Osteoblast (primary cell): ENCODE measurements around the gene SERPINF2. TPM values are rescaled to one million over a fixed set of nuclear protein-coding genes. Genes with fewer than 3 reads are reported as not detected.

Experiments used
- DNase-seq: peaks from one replicate; pipeline ENCODE4 v3.0.0; 2011; ENCODE audit warnings: low spot score, mixed read lengths; ENCODE audit not compliant: insufficient read length; ENCODE audit errors: missing footprints
- H2AFZ ChIP-seq: 2 replicates; pipeline ENCODE4 v1.6.0; 2011; ENCODE audit warnings: mild to moderate bottlenecking, low read length
- H3K27ac ChIP-seq: 2 replicates; pipeline ENCODE4 v1.5.1; 2011; ENCODE audit warnings: mild to moderate bottlenecking, low read depth, low read length, moderate library complexity
- H3K27me3 ChIP-seq: 2 replicates; pipeline ENCODE4 v1.6.0; 2012; ENCODE audit warnings: mild to moderate bottlenecking, control low read depth, inconsistent platforms, low read length, moderate library complexity; ENCODE audit not compliant: insufficient read depth
- H3K36me3 ChIP-seq: 2 replicates; pipeline ENCODE4 v1.5.1; 2011; ENCODE audit warnings: mild to moderate bottlenecking, low read length, control low read depth, moderate library complexity; ENCODE audit not compliant: insufficient read depth
- H3K4me1 ChIP-seq: 2 replicates; pipeline ENCODE4 v1.5.1; 2011; ENCODE audit warnings: mild to moderate bottlenecking, low read length, control low read depth, moderate library complexity; ENCODE audit not compliant: insufficient read depth
- H3K4me2 ChIP-seq: 2 replicates; pipeline ENCODE4 v1.6.0; 2011; ENCODE audit warnings: mild to moderate bottlenecking, low read length; ENCODE audit not compliant: insufficient read depth
- H3K4me3 ChIP-seq: fragments of 200-600 bp; sonication (generic); 3 replicates; pipeline ENCODE4 v1.5.1; 2012; ENCODE audit warnings: mild to moderate bottlenecking, low read length, inconsistent platforms; ENCODE audit not compliant: insufficient read depth
- H3K79me2 ChIP-seq: 2 replicates; pipeline ENCODE4 v1.6.0; 2012; ENCODE audit warnings: mild to moderate bottlenecking, low read length, control low read depth, inconsistent platforms; ENCODE audit not compliant: insufficient read depth
- H3K9me3 ChIP-seq: 2 replicates; pipeline ENCODE4 v1.5.1; 2011; ENCODE audit warnings: low read depth, low read length, control low read depth
- H4K20me1 ChIP-seq: 2 replicates; pipeline ENCODE4 v1.6.0; 2012; ENCODE audit warnings: mild to moderate bottlenecking, low read length, control low read depth; ENCODE audit not compliant: insufficient read depth
- total RNA-seq: library from RNA; depleted of rRNA; stranded (reverse); fragments of >200 nt; gene quantifications from 2 replicates; pipeline ENCODE4 v1.2.3, GENCODE V29; 2012
- TF ChIP-seq, protein P1 (sequence below): IDR thresholded peaks from 2 replicates; pipeline ENCODE4 v1.5.1; 2011; ENCODE audit warnings: mild to moderate bottlenecking, low read depth, low read length, moderate library complexity; ENCODE audit errors: extremely low read depth

SERPINF2 gene
- total RNA-seq, 1 donor, result under 0.01 TPM

DNA sequence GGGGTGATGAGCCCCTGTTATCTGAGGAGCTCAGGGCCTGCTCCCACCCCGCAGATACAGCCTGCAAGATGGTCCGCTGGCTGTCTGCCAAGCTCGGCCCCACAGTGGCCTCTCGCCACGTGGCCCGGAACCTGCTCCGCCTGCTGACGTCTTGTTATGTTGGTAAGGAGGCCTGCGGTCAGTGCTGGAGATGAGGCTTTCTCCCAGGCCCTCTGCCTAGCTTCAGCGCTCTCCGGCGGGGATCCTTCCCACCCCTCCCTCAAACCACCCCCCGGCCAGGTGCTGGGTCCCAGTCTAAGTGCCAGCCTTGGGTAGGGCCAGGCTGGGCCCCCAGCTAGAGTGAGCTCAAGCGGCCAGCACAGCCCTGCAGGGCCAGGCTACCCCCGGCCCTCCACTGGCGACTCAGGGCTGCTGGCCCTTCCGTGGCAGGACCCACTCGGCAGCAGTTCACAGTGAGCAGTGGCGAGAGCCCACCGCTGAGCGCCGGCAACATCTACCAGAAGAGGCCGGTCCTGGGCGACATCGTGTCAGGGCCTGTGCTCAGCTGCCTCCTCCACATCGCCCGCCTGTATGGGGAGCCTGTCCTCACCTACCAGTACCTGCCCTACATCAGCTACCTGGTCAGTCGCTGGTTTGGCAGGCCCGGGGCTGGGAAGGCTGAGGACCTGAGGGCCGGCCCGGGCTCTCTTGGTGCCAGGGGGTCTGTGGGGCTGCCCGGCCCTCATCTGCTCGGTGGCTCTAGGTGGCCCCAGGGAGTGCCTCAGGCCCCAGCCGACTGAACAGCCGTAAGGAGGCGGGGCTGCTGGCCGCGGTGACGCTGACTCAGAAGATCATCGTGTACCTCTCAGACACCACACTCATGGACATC lies 12.1 kb upstream of the SERPINF2 start:
- Histone ChIP-seq H2AFZ (no peak overlapping the region), H4K20me1 (peaks cover 3% of the 10 kb centered on the region), H3K27me3 (no peaks in the 10 kb centered on the region), H3K27ac (peak overlapping the region; percentile 48), H3K4me2 (no peak overlapping the region), H3K79me2 (peaks cover 32% of the 10 kb centered on the region), H3K4me1 (no peaks in the 10 kb centered on the region), H3K36me3 (peaks cover 25% of the 10 kb centered on the region), H3K4me3 (no peak overlapping the region), H3K9me3 (no peaks in the 10 kb centered on the region)
- DNase-seq, result peak; percentile 96
- TF ChIP-seq, protein P1, sequence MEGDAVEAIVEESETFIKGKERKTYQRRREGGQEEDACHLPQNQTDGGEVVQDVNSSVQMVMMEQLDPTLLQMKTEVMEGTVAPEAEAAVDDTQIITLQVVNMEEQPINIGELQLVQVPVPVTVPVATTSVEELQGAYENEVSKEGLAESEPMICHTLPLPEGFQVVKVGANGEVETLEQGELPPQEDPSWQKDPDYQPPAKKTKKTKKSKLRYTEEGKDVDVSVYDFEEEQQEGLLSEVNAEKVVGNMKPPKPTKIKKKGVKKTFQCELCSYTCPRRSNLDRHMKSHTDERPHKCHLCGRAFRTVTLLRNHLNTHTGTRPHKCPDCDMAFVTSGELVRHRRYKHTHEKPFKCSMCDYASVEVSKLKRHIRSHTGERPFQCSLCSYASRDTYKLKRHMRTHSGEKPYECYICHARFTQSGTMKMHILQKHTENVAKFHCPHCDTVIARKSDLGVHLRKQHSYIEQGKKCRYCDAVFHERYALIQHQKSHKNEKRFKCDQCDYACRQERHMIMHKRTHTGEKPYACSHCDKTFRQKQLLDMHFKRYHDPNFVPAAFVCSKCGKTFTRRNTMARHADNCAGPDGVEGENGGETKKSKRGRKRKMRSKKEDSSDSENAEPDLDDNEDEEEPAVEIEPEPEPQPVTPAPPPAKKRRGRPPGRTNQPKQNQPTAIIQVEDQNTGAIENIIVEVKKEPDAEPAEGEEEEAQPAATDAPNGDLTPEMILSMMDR, result no peak

DNA sequence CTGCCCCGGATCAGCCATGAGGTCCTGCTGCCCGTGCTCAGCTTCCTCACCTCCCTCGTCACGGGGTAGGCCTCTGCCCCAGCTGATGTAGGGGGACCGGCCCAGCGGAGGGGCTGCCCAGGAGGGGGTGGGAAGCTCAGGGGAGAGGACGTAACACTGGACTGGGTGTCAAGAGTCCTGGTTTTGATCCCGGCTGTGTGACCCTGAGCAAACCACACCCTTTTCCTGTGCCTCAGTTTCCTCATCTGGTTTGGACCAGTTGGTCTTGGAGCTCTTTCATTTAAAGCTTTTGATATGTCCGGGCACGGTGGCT lies 11.5 kb upstream of the SERPINF2 start:
- TF ChIP-seq, protein P1, result no peak
- H3K36me3 ChIP-seq, result peaks cover 24% of the 10 kb centered on the region
- H3K4me2 ChIP-seq, result no peak overlapping the region
- no peaks in the 10 kb centered on the region for H3K4me1 ChIP-seq
- no peak for DNase-seq
- H3K27ac ChIP-seq, result peak overlapping the region; percentile 48
- no peaks in the 10 kb centered on the region for H4K20me1 ChIP-seq
- no peaks in the 10 kb centered on the region for H3K9me3 ChIP-seq
- no peak overlapping the region for H2AFZ ChIP-seq
- H3K79me2 ChIP-seq, result peaks cover 26% of the 10 kb centered on the region
- H3K27me3 ChIP-seq, result no peaks in the 10 kb centered on the region
- H3K4me3 ChIP-seq, result no peak overlapping the region

DNA sequence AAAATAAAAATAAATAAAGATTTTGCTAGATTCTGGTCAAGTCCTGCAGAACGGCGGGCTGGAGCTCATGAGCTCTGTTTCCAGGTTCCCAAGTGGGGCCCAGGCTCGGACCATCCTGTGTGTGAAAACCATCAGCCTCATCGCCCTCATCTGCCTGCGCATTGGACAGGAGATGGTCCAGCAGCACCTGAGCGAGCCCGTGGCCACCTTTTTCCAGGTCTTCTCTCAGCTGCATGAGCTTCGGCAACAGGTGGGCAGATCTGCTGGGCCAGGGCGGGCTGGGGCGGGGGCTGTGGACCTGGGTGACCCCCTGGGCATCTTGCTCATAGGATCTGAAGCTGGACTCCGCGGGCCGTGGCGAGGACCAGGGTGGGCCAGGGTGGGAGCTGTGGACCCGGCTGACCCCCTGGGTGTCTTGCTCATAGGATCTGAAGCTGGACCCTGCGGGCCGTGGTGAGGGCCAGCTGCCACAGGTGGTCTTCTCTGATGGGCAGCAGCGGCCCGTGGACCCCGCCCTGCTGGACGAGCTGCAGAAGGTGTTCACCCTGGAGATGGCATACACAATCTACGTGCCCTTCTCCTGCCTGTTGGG lies 10.3 kb upstream of the SERPINF2 start:
- H3K9me3 ChIP-seq, result no peaks in the 10 kb centered on the region
- H3K27me3 ChIP-seq, result no peaks in the 10 kb centered on the region
- TF ChIP-seq, protein P1, result no peak
- no peak overlapping the region for H3K4me3 ChIP-seq
- H3K79me2 ChIP-seq, result peaks cover 14% of the 10 kb centered on the region
- no peak for DNase-seq
- H3K27ac ChIP-seq, result no peak overlapping the region
- H3K4me2 ChIP-seq, result no peak overlapping the region
- peaks cover 23% of the 10 kb centered on the region for H3K36me3 ChIP-seq
- H3K4me1 ChIP-seq, result peaks cover 7% of the 10 kb centered on the region
- no peaks in the 10 kb centered on the region for H4K20me1 ChIP-seq
- no peak overlapping the region for H2AFZ ChIP-seq

DNA sequence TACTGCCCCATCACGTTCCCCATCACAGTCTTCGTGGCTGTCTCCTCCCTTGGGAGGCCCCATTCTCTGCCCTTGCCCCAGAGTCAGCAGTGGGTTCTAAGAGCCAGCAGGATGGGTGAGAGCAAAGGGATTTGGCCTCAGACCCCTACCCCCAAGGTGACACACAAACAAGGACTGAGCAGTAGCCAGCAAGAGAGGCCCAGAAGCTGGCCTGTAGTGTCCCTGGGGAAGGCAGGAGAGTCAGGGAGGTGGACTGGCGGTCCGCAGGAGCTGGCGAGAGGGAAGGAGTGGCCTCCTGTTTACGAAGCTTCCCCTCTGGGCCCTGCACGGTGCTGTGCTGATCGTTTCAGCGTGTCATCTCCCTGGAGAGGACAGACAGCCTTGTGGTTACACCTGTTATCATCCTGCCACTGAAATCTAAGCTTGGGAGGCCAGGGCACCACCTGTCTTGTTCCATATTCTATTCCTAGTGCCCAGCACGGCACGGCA lies 9.8 kb upstream of the SERPINF2 start:
- H3K36me3 ChIP-seq, result peaks cover 23% of the 10 kb centered on the region
- no peak overlapping the region for H2AFZ ChIP-seq
- no peaks in the 10 kb centered on the region for H4K20me1 ChIP-seq
- peaks cover 7% of the 10 kb centered on the region for H3K4me1 ChIP-seq
- H3K27ac ChIP-seq, result no peak overlapping the region
- H3K27me3 ChIP-seq, result no peaks in the 10 kb centered on the region
- peaks cover 9% of the 10 kb centered on the region for H3K79me2 ChIP-seq
- no peak overlapping the region for H3K4me3 ChIP-seq
- TF ChIP-seq, protein P1, result no peak
- no peak overlapping the region for H3K4me2 ChIP-seq
- DNase-seq, result no peak
- no peaks in the 10 kb centered on the region for H3K9me3 ChIP-seq
